HepG2 (cell line): ENCODE measurements around the gene DNMT3A. TPM values are rescaled to one million over a fixed set of nuclear protein-coding genes. Genes with fewer than 3 reads are reported as not detected.

Experiments
- NBN ChIP-seq: fragments of 450-650 bp; conservative IDR thresholded peaks from 2 replicates; pipeline ENCODE4 v1.6.1; 2017
- RXRB ChIP-seq: IDR thresholded peaks from 2 replicates; pipeline ENCODE4 v1.6.1; 2016; ENCODE audit warnings: borderline replicate concordance, missing genetic modification reagents, missing compliant biosample characterization
- SOX13 ChIP-seq, 3 experiments: fragments of 450-650 bp in 1 of 3; sonication (generic) in 1 of 3; formaldehyde crosslinking in 1 of 3; IDR thresholded peaks in 2 of 3; conservative IDR thresholded peaks in 1 of 3; 2 replicates each; pipeline versions ENCODE4 v1.5.0 to v1.6.1; 2016 to 2020; ENCODE audit warnings: antibody characterized with exemption in 1 of 3, mild to moderate bottlenecking in 1 of 3, missing compliant biosample characterization in 1 of 3, missing genetic modification reagents in 1 of 3, moderate library complexity in 1 of 3
- ZNF431 ChIP-seq: sonication (generic); formaldehyde crosslinking; IDR thresholded peaks from 2 replicates; pipeline ENCODE4 v1.9.0; 2022; ENCODE audit warnings: missing genetic modification reagents, low read depth, mild to moderate bottlenecking, borderline replicate concordance
- ZNF547 ChIP-seq: sonication (generic); formaldehyde crosslinking; IDR thresholded peaks from 2 replicates; pipeline ENCODE4 v1.5.1; 2020; ENCODE audit warnings: mild to moderate bottlenecking, missing genetic modification reagents
- polyA plus RNA-seq, 8 experiments: library from polyadenylated mRNA; depleted of rRNA in 3 of 8; stranded (reverse) in 7 of 8; unstranded in 1 of 8; fragments of >200 nt; fragmentation: Illumina TruSeq in 4 of 8; extraction: Trizol in 4 of 8; gene quantifications; 2 replicates each; pipeline versions ENCODE4 v1.2.1 to v1.2.3, GENCODE V29; 2011 to 2016; ENCODE audit warnings: low read depth in 4 of 8, missing spikeins in 1 of 8, mixed read lengths in 1 of 8; ENCODE audit not compliant: insufficient read depth in 1 of 8
- total RNA-seq, 5 experiments: library from RNA; depleted of rRNA; stranded (reverse); fragments of >200 nt; fragmentation: Illumina TruSeq; extraction: Trizol; gene quantifications; 2 replicates each; pipeline ENCODE4 v1.2.3, GENCODE V29; 2016; ENCODE audit warnings: low read depth in 1 of 5
- TF ChIP-seq, protein P1 (sequence below): conservative IDR thresholded peaks from 2 replicates; pipeline ENCODE4 v1.6.1; 2018; ENCODE audit warnings: missing genetic modification reagents
- TF ChIP-seq, protein P2 (sequence below): sonication (generic); formaldehyde crosslinking; IDR thresholded peaks from 2 replicates; pipeline ENCODE4 v1.5.1; 2020; ENCODE audit warnings: missing genetic modification reagents, mild to moderate bottlenecking, borderline replicate concordance
- TF ChIP-seq, protein P3 (sequence below): sonication (generic); formaldehyde crosslinking; IDR thresholded peaks from 2 replicates; pipeline ENCODE4 v1.4.0; 2020; ENCODE audit warnings: missing genetic modification reagents
- TF ChIP-seq, protein P4 (sequence below): sonication (generic); formaldehyde crosslinking; IDR thresholded peaks from 2 replicates; pipeline ENCODE4 v1.9.0; 2021; ENCODE audit warnings: mild to moderate bottlenecking, missing genetic modification reagents
- TF ChIP-seq, protein P5 (sequence below): IDR thresholded peaks from 2 replicates; pipeline ENCODE4 v1.6.1; 2016; ENCODE audit warnings: control low read depth
- TF ChIP-seq, protein P6 (sequence below): sonication (generic); formaldehyde crosslinking; IDR thresholded peaks from 2 replicates; pipeline ENCODE4 v1.8.0; 2022; ENCODE audit warnings: mild to moderate bottlenecking, missing genetic modification reagents, moderate library complexity
- TF ChIP-seq, protein P7 (sequence below): IDR thresholded peaks from 2 replicates; pipeline ENCODE4 v1.6.1; 2016; ENCODE audit warnings: low read depth

Gene DNMT3A
- total and polyA plus RNA-seq, 2 of the 13 experiments (the other 11 are each of a cell fraction or from before 2014, with no cell fraction given), result 14.7 to 29.1 TPM

DNA sequence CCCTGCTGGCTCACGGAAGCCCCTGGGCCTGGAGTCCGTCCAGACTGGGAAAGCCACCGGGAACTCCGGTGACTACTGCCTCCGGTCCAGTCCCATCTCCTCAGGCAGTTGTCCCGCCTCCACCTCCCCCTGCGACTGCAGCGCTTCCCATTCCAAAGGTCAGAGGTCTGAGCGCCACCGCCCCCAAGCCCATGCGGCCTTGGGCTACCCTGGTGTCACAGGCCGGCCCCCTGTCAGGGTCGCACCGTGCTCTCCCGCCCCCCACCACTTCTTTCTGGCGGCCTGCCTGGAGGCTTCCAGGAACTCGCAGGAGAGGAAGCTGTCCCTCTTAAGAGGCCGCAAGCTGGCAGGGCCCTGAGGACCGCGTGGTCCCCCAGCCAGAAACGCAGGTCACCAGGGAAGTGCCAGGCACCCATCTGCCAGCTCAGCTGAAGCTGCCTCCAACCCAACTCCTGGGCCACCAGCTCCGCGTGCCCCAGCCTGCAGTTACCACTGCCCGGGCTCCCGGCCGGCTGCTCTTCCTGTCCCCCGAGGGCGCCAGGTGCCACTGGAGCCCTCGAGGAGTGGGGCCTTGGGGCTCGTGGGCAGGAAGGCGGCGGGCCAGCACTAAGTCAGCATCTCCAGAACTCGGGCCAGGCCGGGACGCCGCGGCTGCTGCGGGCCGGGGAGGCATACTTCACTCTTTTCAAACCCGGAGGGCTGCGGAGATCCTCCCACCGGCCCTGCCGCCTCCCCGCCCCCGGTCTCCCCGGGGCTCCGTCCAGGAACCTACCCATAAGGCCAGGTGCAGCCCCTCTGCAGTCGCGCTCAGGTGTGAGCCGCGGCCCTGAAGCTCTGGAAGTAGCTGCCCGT lies 90.1 kb downstream of the DNMT3A start (continued):
- TF ChIP-seq, protein P1, sequence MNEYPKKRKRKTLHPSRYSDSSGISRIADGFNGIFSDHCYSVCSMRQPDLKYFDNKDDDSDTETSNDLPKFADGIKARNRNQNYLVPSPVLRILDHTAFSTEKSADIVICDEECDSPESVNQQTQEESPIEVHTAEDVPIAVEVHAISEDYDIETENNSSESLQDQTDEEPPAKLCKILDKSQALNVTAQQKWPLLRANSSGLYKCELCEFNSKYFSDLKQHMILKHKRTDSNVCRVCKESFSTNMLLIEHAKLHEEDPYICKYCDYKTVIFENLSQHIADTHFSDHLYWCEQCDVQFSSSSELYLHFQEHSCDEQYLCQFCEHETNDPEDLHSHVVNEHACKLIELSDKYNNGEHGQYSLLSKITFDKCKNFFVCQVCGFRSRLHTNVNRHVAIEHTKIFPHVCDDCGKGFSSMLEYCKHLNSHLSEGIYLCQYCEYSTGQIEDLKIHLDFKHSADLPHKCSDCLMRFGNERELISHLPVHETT (CRISPR knock-in tag), result peak; percentile 98
- TF ChIP-seq ZNF547 (peak; percentile 99), RXRB (CRISPR knock-in tag) (peak; percentile 91), ZNF431 (CRISPR knock-in tag) (0 out of 2 replicates have a peak, but pooled peaks have one; percentile 24), NBN (no peak), SOX13 (IDR thresholded peaks at IDR 0.05) (no peak; the same call in 1 of the 2 replicates), SOX13 (CRISPR knock-in tag; conservative IDR thresholded peaks at IDR 0.05 in 1 of 2, IDR thresholded peaks at IDR 0.05 in 1 of 2) (peak in 1 of 2 experiments; percentile 88; a peak in 2 of 4 replicates)
- TF ChIP-seq, protein P2, sequence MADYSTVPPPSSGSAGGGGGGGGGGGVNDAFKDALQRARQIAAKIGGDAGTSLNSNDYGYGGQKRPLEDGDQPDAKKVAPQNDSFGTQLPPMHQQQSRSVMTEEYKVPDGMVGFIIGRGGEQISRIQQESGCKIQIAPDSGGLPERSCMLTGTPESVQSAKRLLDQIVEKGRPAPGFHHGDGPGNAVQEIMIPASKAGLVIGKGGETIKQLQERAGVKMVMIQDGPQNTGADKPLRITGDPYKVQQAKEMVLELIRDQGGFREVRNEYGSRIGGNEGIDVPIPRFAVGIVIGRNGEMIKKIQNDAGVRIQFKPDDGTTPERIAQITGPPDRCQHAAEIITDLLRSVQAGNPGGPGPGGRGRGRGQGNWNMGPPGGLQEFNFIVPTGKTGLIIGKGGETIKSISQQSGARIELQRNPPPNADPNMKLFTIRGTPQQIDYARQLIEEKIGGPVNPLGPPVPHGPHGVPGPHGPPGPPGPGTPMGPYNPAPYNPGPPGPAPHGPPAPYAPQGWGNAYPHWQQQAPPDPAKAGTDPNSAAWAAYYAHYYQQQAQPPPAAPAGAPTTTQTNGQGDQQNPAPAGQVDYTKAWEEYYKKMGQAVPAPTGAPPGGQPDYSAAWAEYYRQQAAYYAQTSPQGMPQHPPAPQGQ (CRISPR knock-in tag), result peak; percentile 42; the same call in 1 of the 2 replicates
- TF ChIP-seq, protein P3, sequence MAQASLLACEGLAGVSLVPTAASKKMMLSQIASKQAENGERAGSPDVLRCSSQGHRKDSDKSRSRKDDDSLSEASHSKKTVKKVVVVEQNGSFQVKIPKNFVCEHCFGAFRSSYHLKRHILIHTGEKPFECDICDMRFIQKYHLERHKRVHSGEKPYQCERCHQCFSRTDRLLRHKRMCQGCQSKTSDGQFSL, result peak; percentile 89
- TF ChIP-seq, protein P4, sequence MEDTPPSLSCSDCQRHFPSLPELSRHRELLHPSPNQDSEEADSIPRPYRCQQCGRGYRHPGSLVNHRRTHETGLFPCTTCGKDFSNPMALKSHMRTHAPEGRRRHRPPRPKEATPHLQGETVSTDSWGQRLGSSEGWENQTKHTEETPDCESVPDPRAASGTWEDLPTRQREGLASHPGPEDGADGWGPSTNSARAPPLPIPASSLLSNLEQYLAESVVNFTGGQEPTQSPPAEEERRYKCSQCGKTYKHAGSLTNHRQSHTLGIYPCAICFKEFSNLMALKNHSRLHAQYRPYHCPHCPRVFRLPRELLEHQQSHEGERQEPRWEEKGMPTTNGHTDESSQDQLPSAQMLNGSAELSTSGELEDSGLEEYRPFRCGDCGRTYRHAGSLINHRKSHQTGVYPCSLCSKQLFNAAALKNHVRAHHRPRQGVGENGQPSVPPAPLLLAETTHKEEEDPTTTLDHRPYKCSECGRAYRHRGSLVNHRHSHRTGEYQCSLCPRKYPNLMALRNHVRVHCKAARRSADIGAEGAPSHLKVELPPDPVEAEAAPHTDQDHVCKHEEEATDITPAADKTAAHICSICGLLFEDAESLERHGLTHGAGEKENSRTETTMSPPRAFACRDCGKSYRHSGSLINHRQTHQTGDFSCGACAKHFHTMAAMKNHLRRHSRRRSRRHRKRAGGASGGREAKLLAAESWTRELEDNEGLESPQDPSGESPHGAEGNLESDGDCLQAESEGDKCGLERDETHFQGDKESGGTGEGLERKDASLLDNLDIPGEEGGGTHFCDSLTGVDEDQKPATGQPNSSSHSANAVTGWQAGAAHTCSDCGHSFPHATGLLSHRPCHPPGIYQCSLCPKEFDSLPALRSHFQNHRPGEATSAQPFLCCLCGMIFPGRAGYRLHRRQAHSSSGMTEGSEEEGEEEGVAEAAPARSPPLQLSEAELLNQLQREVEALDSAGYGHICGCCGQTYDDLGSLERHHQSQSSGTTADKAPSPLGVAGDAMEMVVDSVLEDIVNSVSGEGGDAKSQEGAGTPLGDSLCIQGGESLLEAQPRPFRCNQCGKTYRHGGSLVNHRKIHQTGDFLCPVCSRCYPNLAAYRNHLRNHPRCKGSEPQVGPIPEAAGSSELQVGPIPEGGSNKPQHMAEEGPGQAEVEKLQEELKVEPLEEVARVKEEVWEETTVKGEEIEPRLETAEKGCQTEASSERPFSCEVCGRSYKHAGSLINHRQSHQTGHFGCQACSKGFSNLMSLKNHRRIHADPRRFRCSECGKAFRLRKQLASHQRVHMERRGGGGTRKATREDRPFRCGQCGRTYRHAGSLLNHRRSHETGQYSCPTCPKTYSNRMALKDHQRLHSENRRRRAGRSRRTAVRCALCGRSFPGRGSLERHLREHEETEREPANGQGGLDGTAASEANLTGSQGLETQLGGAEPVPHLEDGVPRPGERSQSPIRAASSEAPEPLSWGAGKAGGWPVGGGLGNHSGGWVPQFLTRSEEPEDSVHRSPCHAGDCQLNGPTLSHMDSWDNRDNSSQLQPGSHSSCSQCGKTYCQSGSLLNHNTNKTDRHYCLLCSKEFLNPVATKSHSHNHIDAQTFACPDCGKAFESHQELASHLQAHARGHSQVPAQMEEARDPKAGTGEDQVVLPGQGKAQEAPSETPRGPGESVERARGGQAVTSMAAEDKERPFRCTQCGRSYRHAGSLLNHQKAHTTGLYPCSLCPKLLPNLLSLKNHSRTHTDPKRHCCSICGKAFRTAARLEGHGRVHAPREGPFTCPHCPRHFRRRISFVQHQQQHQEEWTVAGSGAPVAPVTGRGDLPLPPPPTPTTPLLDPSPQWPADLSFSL, result no peak; the same call in 1 of the 2 replicates
- TF ChIP-seq, protein P5, sequence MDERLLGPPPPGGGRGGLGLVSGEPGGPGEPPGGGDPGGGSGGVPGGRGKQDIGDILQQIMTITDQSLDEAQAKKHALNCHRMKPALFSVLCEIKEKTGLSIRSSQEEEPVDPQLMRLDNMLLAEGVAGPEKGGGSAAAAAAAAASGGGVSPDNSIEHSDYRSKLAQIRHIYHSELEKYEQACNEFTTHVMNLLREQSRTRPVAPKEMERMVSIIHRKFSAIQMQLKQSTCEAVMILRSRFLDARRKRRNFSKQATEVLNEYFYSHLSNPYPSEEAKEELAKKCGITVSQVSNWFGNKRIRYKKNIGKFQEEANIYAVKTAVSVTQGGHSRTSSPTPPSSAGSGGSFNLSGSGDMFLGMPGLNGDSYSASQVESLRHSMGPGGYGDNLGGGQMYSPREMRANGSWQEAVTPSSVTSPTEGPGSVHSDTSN (CRISPR knock-in tag), result 0 out of 2 replicates have a peak, but pooled peaks have one; percentile 46
- TF ChIP-seq, protein P6, sequence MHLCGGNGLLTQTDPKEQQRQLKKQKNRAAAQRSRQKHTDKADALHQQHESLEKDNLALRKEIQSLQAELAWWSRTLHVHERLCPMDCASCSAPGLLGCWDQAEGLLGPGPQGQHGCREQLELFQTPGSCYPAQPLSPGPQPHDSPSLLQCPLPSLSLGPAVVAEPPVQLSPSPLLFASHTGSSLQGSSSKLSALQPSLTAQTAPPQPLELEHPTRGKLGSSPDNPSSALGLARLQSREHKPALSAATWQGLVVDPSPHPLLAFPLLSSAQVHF (CRISPR knock-in tag), result peak; percentile 69; the same call in 1 of the 2 replicates
- TF ChIP-seq, protein P7, sequence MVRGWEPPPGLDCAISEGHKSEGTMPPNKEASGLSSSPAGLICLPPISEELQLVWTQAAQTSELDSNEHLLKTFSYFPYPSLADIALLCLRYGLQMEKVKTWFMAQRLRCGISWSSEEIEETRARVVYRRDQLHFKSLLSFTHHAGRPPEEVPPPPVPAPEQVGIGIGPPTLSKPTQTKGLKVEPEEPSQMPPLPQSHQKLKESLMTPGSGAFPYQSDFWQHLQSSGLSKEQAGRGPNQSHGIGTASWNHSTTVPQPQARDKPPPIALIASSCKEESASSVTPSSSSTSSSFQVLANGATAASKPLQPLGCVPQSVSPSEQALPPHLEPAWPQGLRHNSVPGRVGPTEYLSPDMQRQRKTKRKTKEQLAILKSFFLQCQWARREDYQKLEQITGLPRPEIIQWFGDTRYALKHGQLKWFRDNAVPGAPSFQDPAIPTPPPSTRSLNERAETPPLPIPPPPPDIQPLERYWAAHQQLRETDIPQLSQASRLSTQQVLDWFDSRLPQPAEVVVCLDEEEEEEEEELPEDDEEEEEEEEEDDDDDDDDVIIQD (CRISPR knock-in tag), result peak; percentile 72; the same call in 1 of the 2 replicates
